A673 (cell line): ENCODE data around the gene ALOX12B. TPM values are rescaled to one million over a fixed set of nuclear protein-coding genes. Genes with fewer than 3 reads are reported as not detected.

Experiments
- BruUV-seq: library from RNA; stranded (reverse); fragments of 400-500 nt; replicated peaks from 2 replicates; lab custom pipeline; 2021; lab: Mats Ljungman, UMichigan
- CTCF ChIA-PET: fragments of 300-600 bp; sonication (Branson Sonifier 250); formaldehyde crosslinking; loops from one replicate; lab custom pipeline; 2022; ENCODE audit warnings: antibody characterized with exemption; lab: Charles Lee
- POLR2A ChIA-PET: fragments of 300-600 bp; sonication (Branson Sonifier 250); formaldehyde crosslinking; loops from one replicate; lab custom pipeline; 2022; ENCODE audit warnings: antibody characterized with exemption; ENCODE audit not compliant: low non-redundant PET; lab: Charles Lee
- DNase-seq: peaks from one replicate; pipeline ENCODE4 v3.0.0-alpha.2; 2015; ENCODE audit warnings: low spot score
- H3K27ac ChIP-seq: fragments of 200-600 bp; sonication (generic); 2 replicates; pipeline ENCODE4 v1.5.1; 2016; ENCODE audit warnings: mixed run types, low read depth, mild to moderate bottlenecking, mixed read lengths, antibody characterized with exemption, low read length; ENCODE audit not compliant: poor library complexity, severe bottlenecking
- H3K27me3 ChIP-seq: fragments of 200-600 bp; sonication (generic); replicated peaks from 2 replicates; pipeline ENCODE4 v1.6.1; 2017; ENCODE audit warnings: mixed run types, low read depth, mild to moderate bottlenecking, mixed read lengths, antibody characterized with exemption, low read length; ENCODE audit not compliant: insufficient read depth, poor library complexity
- H3K36me3 ChIP-seq: fragments of 200-600 bp; sonication (generic); 2 replicates; pipeline ENCODE4 v1.6.1; 2016; ENCODE audit warnings: mixed run types, mild to moderate bottlenecking, mixed read lengths, antibody characterized with exemption, low read length; ENCODE audit not compliant: insufficient read depth, poor library complexity, severe bottlenecking
- H3K4me1 ChIP-seq: fragments of 200-600 bp; sonication (generic); 2 replicates; pipeline ENCODE4 v1.6.1; 2017; ENCODE audit warnings: mixed run types, mild to moderate bottlenecking, mixed read lengths, antibody characterized with exemption, low read length; ENCODE audit not compliant: insufficient read depth, poor library complexity, severe bottlenecking
- H3K4me3 ChIP-seq: fragments of 200-600 bp; sonication (generic); 2 replicates; pipeline ENCODE4 v1.5.1; 2016; ENCODE audit warnings: low read depth, mixed run types, mild to moderate bottlenecking, mixed read lengths, low read length; ENCODE audit not compliant: poor library complexity, severe bottlenecking
- H3K9me3 ChIP-seq: fragments of 200-600 bp; sonication (generic); 2 replicates; pipeline ENCODE4 v1.6.1; 2016; ENCODE audit warnings: mixed run types, low read depth, mild to moderate bottlenecking, mixed read lengths, antibody characterized with exemption, low read length; ENCODE audit not compliant: poor library complexity, severe bottlenecking
- EZH2 ChIP-seq: fragments of 200-600 bp; sonication (generic); IDR thresholded peaks from 2 replicates; pipeline ENCODE4 v1.6.1; 2017; ENCODE audit warnings: borderline replicate concordance, low read depth, mild to moderate bottlenecking, mixed read lengths, antibody characterized with exemption, low read length; ENCODE audit not compliant: poor library complexity, severe bottlenecking
- intact Hi-C: fragments of 100-400 bp; cut with micrococcal nuclease; formaldehyde crosslinking; loops from one replicate; pipeline ENCODE4 v1.10.0; 2022; ENCODE audit not compliant: unreplicated experiment
- total RNA-seq: library from RNA; stranded (reverse); gene quantifications from 2 replicates; pipeline ENCODE4 v1.2.3, GENCODE V29; 2021
- TF ChIP-seq, protein P1 (sequence below): fragments of 300-800, 200-600 bp; sonication (generic); conservative IDR thresholded peaks from 2 replicates; pipeline ENCODE4 v1.5.1; 2017; ENCODE audit warnings: low read depth, mild to moderate bottlenecking, antibody characterized with exemption, low read length, moderate library complexity, mixed read lengths

Gene ALOX12B
- total RNA-seq, 1 experiment from 2014 or later = 0.39 TPM

- no TSS peak for BruUV-seq
- Histone ChIP-seq H3K9me3 (no peaks in the 10 kb centered on the region), H3K36me3 (no peaks in the 10 kb centered on the region), H3K4me3 (no peak overlapping the region), H3K27ac (no peak overlapping the region), H3K4me1 (peaks cover 6% of the 10 kb centered on the region), H3K27me3 (no peaks in the 10 kb centered on the region)
- POLR2A ChIA-PET = no interaction called here
- intact Hi-C loops = loop anchor here (2.0 to 10.0 kb wide), 3 partner anchors 17 to 297 kb away; no protein-coding TSS in a partner anchor
- TF ChIP-seq, protein P1, sequence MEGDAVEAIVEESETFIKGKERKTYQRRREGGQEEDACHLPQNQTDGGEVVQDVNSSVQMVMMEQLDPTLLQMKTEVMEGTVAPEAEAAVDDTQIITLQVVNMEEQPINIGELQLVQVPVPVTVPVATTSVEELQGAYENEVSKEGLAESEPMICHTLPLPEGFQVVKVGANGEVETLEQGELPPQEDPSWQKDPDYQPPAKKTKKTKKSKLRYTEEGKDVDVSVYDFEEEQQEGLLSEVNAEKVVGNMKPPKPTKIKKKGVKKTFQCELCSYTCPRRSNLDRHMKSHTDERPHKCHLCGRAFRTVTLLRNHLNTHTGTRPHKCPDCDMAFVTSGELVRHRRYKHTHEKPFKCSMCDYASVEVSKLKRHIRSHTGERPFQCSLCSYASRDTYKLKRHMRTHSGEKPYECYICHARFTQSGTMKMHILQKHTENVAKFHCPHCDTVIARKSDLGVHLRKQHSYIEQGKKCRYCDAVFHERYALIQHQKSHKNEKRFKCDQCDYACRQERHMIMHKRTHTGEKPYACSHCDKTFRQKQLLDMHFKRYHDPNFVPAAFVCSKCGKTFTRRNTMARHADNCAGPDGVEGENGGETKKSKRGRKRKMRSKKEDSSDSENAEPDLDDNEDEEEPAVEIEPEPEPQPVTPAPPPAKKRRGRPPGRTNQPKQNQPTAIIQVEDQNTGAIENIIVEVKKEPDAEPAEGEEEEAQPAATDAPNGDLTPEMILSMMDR = no peak
- TF ChIP-seq EZH2 = no peak
- CTCF ChIA-PET = interaction anchor here (0.9 kb wide), 1 partner anchor 182 kb away, joined by 3 read pairs; no protein-coding TSS in a partner anchor
- no peak for DNase-seq
These were observed 47.8 kb downstream of the ALOX12B start for GRCh38 chr17:8039611-8040168.

- ChIA-PET CTCF (no interaction called here), POLR2A (no interaction called here)
- no TSS peak for BruUV-seq
- Histone ChIP-seq H3K27ac (no peak within 1 kb of the TSS), H3K4me3 (no peak within 1 kb of the TSS), H3K27me3 (no peaks in the 10 kb centered on the region), H3K9me3 (no peaks in the 10 kb centered on the region), H3K36me3 (no peaks in the 10 kb centered on the region), H3K4me1 (peaks cover 6% of the 10 kb centered on the region)
- no peak for TF ChIP-seq EZH2
- TF ChIP-seq, protein P1 = no peak
- DNase-seq = no peak
- intact Hi-C loops = no loop called here
These were observed 48.4 kb downstream of the ALOX12B start, which contains the start of gene ALOX15B for GRCh38 chr17:8038954-8039610. Gene ALOX15B (plus strand): TSS chr17:8039059. CDS start chr17:8039156, 97 bp downstream.

DNA sequence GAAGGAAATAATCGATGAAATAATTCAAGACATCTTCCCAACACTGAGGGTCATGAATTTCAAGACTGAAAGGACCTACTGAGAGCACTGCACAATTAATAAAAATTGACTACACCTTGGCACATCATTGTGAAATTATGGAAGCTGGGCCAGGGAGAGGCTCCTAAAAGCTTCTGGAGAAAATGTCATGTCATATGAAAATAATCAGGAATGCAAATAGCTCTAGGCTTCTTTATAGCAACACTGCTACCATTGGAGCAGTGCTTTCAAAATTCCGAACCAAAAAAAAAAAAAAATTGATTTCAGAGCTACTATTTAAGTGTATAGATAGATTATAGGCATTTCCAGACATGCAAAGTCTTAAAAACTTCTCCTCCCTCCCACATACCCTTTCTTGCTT, 55.1 kb downstream of the ALOX12B start:
- no peaks in the 10 kb centered on the region for H3K9me3 ChIP-seq
- DNase-seq = no peak
- no TSS peak for BruUV-seq
- H3K4me3 ChIP-seq = no peak overlapping the region
- TF ChIP-seq EZH2 = no peak
- TF ChIP-seq, protein P1 = no peak
- ChIA-PET CTCF (no interaction called here), POLR2A (no interaction called here)
- H3K27ac ChIP-seq = no peak overlapping the region
- intact Hi-C loops = no loop called here
- no peaks in the 10 kb centered on the region for H3K27me3 ChIP-seq
- no peaks in the 10 kb centered on the region for H3K36me3 ChIP-seq
- no peaks in the 10 kb centered on the region for H3K4me1 ChIP-seq
